Gastroesophageal sphincter (tissue), 3 donors: Measurements from ENCODE around the gene MFNG.

Experiments used
- CTCF ChIP-seq, 4 experiments: fragments of 200-600 bp in 2 of 4; fragments of 450-650 bp in 2 of 4; sonication (generic) in 1 of 4; IDR thresholded peaks; one replicate each; pipeline ENCODE4 v1.5.1; 2017 to 2019; ENCODE audit warnings: antibody characterized with exemption in 4 of 4, mild to moderate bottlenecking in 2 of 4, moderate library complexity in 2 of 4
- POLR2A ChIP-seq, 2 donors: fragments of 450-650 bp; IDR thresholded peaks; one replicate each; pipeline ENCODE4 v1.6.1; 2017; ENCODE audit warnings: antibody characterized with exemption in 2 of 2, mild to moderate bottlenecking in 2 of 2, moderate library complexity in 1 of 2
- POLR2AphosphoS5 ChIP-seq: sonication (generic); formaldehyde crosslinking; IDR thresholded peaks from one replicate; pipeline ENCODE4 v1.6.1; 2017; ENCODE audit warnings: antibody characterized with exemption

- no peak for TF ChIP-seq CTCF (IDR thresholded peaks at IDR 0.05)
- no peak for TF ChIP-seq POLR2AphosphoS5
- no peak for TF ChIP-seq POLR2A (IDR thresholded peaks at IDR 0.05)
These were observed 21.5 kb upstream of the MFNG start for GRCh38 chr22:37507731-37508130.
